Kidney (tissue), 14 donors: ENCODE measurements around the gene HOMER2. TPM values are rescaled to one million over a fixed set of nuclear protein-coding genes. Genes with fewer than 3 reads are reported as not detected.

Experiments
- DNase-seq, 5 donors: peaks; one replicate each; pipeline ENCODE4 v3.0.0-alpha.2; 2013 to 2020
- FAIRE-seq: peaks from 2 replicates; lab custom pipeline; 2012; peaks lifted over from hg19 to GRCh38; lab: Jason Lieb, UNC
- H3K27ac ChIP-seq, 2 donors: one replicate each; pipeline ENCODE4 v1.7.0; 2013; ENCODE audit warnings: low read depth in 2 of 2, low read length in 2 of 2, inconsistent platforms in 1 of 2
- H3K27me3 ChIP-seq: one replicate; pipeline ENCODE4 v1.7.1; 2013; ENCODE audit warnings: low read length, inconsistent platforms; ENCODE audit not compliant: control insufficient read depth, insufficient read depth
- H3K36me3 ChIP-seq, 3 donors: one replicate each; pipeline versions ENCODE4 v1.7.0 to v1.7.1; 2013; ENCODE audit warnings: low read length in 3 of 3, control low read depth in 1 of 3, inconsistent platforms in 1 of 3; ENCODE audit not compliant: insufficient read depth in 3 of 3, control insufficient read depth in 2 of 3
- H3K4me1 ChIP-seq, 3 donors: one replicate each; pipeline versions ENCODE4 v1.7.0 to v1.7.1; 2013; ENCODE audit warnings: low read length in 3 of 3, inconsistent platforms in 1 of 3, low read depth in 1 of 3; ENCODE audit not compliant: control insufficient read depth in 2 of 3, insufficient read depth in 2 of 3
- H3K4me3 ChIP-seq, 3 donors: one replicate each; pipeline versions ENCODE4 v1.7.0 to v1.8.1; 2013; ENCODE audit warnings: low read length in 3 of 3, control low read depth in 1 of 3, inconsistent platforms in 1 of 3
- H3K9ac ChIP-seq, 3 donors: one replicate each; pipeline versions ENCODE4 v1.7.0 to v1.7.1; 2013; ENCODE audit warnings: low read length in 3 of 3, control low read depth in 1 of 3, inconsistent platforms in 1 of 3
- H3K9me3 ChIP-seq, 3 donors: one replicate each; pipeline versions ENCODE4 v1.7.0 to v1.7.1; 2013; ENCODE audit warnings: low read length in 3 of 3, control low read depth in 1 of 3, inconsistent platforms in 1 of 3; ENCODE audit not compliant: control insufficient read depth in 2 of 3, insufficient read depth in 1 of 3
- CTCF ChIP-seq: IDR thresholded peaks from 3 replicates; pipeline ENCODE4 v1.5.1; 2012; ENCODE audit warnings: mild to moderate bottlenecking, moderate library complexity, borderline replicate concordance; ENCODE audit not compliant: insufficient read depth; ENCODE audit errors: extremely low read depth
- intact Hi-C: fragments of 100-400 bp; cut with DNase I; formaldehyde crosslinking; loops from one replicate; pipeline ENCODE4 v1.11.1; 2022
- polyA plus RNA-seq: library from polyadenylated mRNA; stranded (reverse); fragments of 350-450 nt; fragmentation: Illumina TruSeq; extraction: RNeasy Lipid Tissue Mini Kit (QIAGEN cat#74804); gene quantifications from one replicate; pipeline ENCODE4 v1.2.3, GENCODE V29; 2014; ENCODE audit warnings: low read depth, low replicate concordance; ENCODE audit not compliant: insufficient read depth
- total RNA-seq: library from RNA; stranded (reverse); fragmentation: NEBNext Ultra II Directional; extraction: Animal tissue kit (Norgen Biotek cat#: 25700); gene quantifications from one replicate; pipeline ENCODE4 v1.2.1, GENCODE V29; 2021
- donor health status: control.
- donor health status: control.
- donor health status: control.
- donor health status: control.
- donor health status: control.
- donor health status: DM: yes; HTN: yes; CAD: no.
- donor health status: Normal renal cell carcinoma (clear cell type).

Gene HOMER2
- total and polyA plus RNA-seq, 2 donors from 2014 or later: 4.6 to 35.8 TPM

GRCh38 chr15:82911458-82911857 lies 41.1 kb downstream of the HOMER2 start:
- intact Hi-C loops: no loop called here
- Histone ChIP-seq H3K9me3 (peaks cover 0 to 9% (median 2%) of the 10 kb centered on the region in 3 donors), H3K27ac (no peak overlapping the region), H3K4me1 (no peaks in the 10 kb centered on the region), H3K9ac (no peak overlapping the region), H3K27me3 (no peaks in the 10 kb centered on the region), H3K4me3 (no peak overlapping the region), H3K36me3 (no peaks in the 10 kb centered on the region)
- TF ChIP-seq CTCF: no peak
- FAIRE-seq: no peak
- DNase-seq: no peak

DNA sequence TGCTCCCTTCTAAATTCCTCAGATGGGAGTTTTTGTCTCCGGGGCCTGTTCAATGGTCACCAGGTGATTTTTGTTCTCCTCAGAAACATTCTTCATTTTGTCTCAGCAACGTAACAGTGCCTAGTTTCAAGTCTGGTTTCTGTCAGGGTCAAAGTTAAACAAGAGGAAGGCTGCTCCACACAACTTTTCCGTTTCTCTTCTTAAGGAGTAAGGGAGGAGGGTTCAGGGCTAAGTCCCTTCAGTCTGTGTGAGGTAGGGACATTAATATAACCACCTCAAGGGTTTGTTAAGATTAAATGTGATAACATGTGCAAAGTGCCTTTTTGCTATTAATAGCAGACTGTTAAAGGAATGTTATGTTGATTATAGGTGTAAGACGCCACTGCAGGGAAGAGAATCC lies 41.8 kb downstream of the HOMER2 start:
- no peak for DNase-seq
- no peak overlapping the region for H3K27ac ChIP-seq

GRCh38 chr15:82909080-82909815 lies 43.3 kb downstream of the HOMER2 start:
- no peak for TF ChIP-seq CTCF
- DNase-seq: no peak

More for the DNA sequence above, 41.8 kb downstream of the HOMER2 start:
- Histone ChIP-seq H3K9me3 (peaks cover 0 to 9% (median 2%) of the 10 kb centered on the region in 3 donors), H3K4me3 (no peak overlapping the region), H3K36me3 (no peaks in the 10 kb centered on the region), H3K9ac (no peak overlapping the region), H3K4me1 (no peaks in the 10 kb centered on the region), H3K27me3 (no peaks in the 10 kb centered on the region)
- TF ChIP-seq CTCF: no peak
- intact Hi-C loops: no loop called here
- FAIRE-seq: no peak

GRCh38 chr15:82907350-82907749 lies 45.2 kb downstream of the HOMER2 start:
- Histone ChIP-seq H3K27ac (no peak overlapping the region), H3K9me3 (peaks cover 0 to 9% (median 2%) of the 10 kb centered on the region in 3 donors), H3K4me3 (no peak overlapping the region), H3K4me1 (no peaks in the 10 kb centered on the region), H3K36me3 (no peaks in the 10 kb centered on the region), H3K9ac (no peak overlapping the region), H3K27me3 (no peaks in the 10 kb centered on the region)
- FAIRE-seq: no peak
- intact Hi-C loops: no loop called here
- no peak for DNase-seq
- no peak for TF ChIP-seq CTCF

More at GRCh38 chr15:82909080-82909815, 43.3 kb downstream of the HOMER2 start:
- no peaks in the 10 kb centered on the region for H3K36me3 ChIP-seq
- no peaks in the 10 kb centered on the region for H3K4me1 ChIP-seq
- no peak overlapping the region for H3K9ac ChIP-seq
- FAIRE-seq: no peak
- intact Hi-C loops: no loop called here
- no peak overlapping the region for H3K27ac ChIP-seq
- H3K4me3 ChIP-seq: no peak overlapping the region
- H3K27me3 ChIP-seq: no peaks in the 10 kb centered on the region
- H3K9me3 ChIP-seq: peaks cover 0 to 9% (median 2%) of the 10 kb centered on the region in 3 donors
